D721Med (cell line): ENCODE measurements around the gene CORO1A.
"Not testable (repeated sequence)": the region's sequence is repeated elsewhere in the genome, so short reads cannot be mapped to it uniquely, and the experiment has no call there.

Experiments used
- DNase-seq: peaks from one replicate; pipeline ENCODE4 v3.0.0; 2011; ENCODE audit warnings: low spot score; ENCODE audit not compliant: insufficient read length
- FAIRE-seq: peaks from 2 replicates; lab custom pipeline; 2011; peaks lifted over from hg19 to GRCh38; lab: Jason Lieb, UNC

CORO1A gene

DNA sequence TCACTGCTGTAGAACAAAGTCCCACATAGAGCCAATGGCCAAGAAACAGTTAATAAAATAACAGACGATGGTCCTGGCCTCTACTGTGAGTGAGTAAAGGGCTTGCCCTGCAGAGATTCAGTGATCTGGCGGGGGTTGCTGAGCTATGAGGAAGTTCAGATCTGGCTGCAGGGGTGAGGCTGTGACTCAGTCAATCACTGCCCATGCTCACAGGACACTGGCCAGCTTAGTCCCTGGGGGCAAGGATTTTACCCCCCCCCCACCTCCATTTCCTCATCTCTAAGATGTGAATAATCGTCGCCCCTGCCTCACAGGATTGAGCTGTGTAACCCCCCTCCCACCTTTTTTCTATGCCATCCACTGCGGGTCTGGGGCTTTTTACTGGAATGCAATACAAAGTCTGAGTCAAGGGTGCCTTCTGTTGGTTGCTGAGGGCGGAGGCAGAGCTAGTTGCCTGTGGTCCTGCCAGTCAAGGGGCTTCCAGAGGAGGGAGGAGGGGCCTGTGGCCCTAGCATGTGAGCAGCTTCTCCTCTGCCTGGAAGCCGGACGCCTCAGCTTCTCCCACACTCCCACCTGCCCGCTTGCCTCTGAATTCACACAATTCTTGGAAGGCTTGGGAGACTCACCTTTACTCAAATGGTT, 23.8 kb downstream of the CORO1A start:
- not testable (repeated sequence) for FAIRE-seq

GRCh38 chr16:30209032-30209431, 25.6 kb downstream of the CORO1A start:
- FAIRE-seq, DNase-seq: not testable (repeated sequence)

More for the DNA sequence above, 23.8 kb downstream of the CORO1A start:
- DNase-seq: not testable (repeated sequence)

DNA sequence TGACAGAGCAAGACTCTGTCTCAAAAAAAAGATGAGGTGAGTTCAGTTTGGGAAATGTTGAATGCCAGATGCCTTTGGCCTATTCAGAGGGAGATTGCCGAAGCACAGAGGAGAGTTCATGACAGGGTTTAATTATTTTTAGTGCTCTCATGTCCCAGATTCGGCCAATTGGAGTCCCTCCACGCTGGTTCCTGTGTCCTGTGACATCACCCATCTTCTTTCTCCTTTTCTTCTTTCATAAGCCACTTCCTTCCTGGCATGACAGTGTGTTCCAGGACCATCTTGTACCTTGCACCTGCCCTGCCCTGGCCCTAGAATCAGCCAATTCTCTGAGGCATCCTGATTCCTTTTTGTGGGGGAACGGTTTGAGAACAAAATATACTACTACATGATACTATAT, 28.0 kb downstream of the CORO1A start:
- not testable (repeated sequence) for FAIRE-seq, DNase-seq

GRCh38 chr16:30217082-30217481, 33.7 kb downstream of the CORO1A start:
- DNase-seq, FAIRE-seq: not testable (repeated sequence)
